Fibroblast of peridontal ligament (primary cell): ENCODE results near the gene HNRNPH1.
"Not testable (repeated sequence)": the region's sequence is repeated elsewhere in the genome, so short reads cannot be mapped to it uniquely, and the experiment has no call there.

ENCODE experiments used
- DNase-seq: peaks from one replicate; pipeline ENCODE4 v3.0.0-alpha.2; 2010; ENCODE audit errors: extremely low read depth

The HNRNPH1 gene

GRCh38 chr5:179623003-179623905 lies at the start of gene HNRNPH1:
Gene HNRNPH1 (minus strand): TSS chr5:179623671. CDS start chr5:179623133, 538 bp downstream.
- peak; percentile 99 for DNase-seq

GRCh38 chr5:179668391-179668790 lies 44.9 kb upstream of the HNRNPH1 start:
- DNase-seq, result peak; percentile 42

DNA sequence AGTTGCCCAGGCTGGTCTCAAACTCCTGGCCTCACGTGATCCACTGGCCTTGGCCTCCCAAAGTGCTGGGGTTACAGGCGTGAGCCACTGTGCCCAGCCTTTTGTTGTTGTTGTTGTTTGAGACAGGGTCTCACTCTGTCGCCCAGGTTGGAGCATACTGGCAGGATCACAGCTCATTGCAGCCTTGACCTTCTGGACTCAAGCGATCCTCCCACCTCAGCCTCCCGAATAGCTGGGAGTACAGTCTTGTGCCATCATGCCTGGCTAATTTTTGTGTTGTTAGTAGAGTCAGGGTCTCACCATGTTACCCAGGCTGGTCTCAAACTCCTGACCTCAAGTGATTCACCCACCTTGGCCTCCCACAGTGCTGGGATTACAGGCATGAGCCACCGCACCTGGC lies 38.2 kb upstream of the HNRNPH1 start:
- not testable (repeated sequence) for DNase-seq

DNA sequence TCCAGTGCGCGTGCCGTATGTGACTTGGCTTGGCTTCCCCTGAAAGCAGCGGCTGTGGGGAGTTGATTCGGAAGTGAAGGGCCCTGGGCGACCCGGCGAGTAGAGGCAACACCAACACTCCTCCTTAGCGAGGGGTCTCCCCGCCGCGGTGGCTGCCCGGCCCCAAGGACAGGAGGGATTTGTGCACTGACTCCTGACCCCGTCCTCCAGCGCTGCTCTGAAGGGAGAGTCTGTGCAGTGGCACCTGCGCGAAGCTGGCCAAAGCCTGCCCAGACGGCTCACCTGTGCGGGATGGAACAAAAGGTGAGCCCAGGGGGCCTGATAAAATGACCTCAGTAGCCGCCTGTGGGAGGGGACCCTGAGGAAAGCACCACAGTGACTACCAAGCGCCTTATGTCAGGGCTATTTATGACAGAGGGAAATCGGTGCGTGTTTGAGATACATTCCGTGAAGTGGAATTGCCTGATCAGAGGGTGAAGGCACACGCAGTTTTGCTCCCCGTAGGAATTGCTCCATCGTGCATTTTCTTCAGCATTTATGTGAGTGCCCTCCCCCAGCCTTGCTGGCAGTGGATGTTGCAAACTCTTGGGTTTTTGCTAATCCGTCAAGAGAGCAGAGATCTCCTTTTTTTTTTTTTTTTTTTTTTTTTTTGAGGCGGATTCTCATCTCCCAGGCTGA lies 34.8 kb upstream of the HNRNPH1 start:
- DNase-seq, result peak; percentile 58

- DNase-seq, result not testable (repeated sequence)
Measured at GRCh38 chr5:179657302-179658178, 34.1 kb upstream of the HNRNPH1 start.

DNA sequence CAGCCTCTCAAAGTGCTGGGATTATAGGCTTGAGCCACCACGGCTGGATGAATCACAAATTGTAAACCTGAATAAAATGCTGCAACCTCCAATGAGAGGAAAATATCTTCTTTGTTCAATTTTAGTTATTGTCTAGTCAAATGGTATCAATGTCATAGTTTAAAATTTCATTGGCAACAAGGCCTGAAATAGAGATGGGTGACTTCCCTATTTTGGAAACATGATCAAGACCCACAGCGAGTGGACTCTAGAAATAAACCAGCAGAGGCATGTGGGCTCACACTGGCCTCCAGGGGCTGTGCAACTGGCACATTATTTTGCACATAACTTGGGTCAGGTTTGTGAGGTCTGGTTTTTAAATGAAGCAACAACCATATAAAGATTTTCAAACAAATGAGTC lies 29.7 kb upstream of the HNRNPH1 start:
- not testable (repeated sequence) for DNase-seq

- not testable (repeated sequence) for DNase-seq
Measured at GRCh38 chr5:179650245-179650644, 26.8 kb upstream of the HNRNPH1 start.

DNA sequence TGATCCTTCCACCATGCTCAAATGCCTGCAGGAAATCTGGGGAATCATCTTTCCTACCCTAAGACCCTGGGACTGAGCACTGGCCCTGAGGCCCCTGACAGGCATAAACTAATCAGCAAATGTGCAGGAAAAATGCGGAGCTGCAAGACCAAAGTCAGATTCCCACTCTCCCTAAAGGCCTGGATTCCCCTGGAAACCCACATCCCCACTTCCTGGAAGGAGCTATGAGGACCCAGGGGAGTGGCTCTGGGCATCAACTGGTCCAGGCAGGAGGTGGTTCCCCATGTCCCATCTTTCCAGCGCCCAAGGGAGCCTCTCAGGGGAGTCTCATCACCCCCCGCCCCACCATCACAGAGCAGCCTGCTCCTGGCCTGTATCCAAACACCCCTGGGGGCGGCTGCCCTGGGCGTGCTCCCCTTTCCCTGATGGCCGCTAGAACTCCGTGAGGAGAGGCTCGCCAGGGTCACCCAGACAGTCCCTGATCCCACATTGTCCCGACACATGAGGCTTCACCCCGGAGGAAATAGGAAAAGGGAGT lies 25.8 kb upstream of the HNRNPH1 start:
- not testable (repeated sequence) for DNase-seq

DNA sequence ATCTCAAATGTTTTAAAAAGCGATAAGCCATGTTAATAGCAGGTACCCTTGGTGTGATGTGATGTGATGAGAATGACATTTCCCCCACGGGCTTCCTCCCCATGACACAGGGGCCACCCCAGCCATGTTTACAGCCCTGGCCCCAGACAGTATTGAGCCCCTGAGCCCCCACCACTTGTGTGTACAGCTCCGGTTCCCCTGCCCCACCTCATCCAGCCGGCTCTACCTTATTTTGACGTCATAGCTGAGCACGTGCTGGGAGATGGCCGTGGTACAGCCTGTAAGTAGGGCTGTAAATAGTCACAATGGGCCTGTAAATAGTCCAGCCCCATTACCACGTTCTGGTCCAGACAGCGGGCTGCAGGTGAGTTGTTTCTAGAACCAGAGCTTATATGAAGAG lies 24.9 kb upstream of the HNRNPH1 start:
- no peak for DNase-seq

- not testable (repeated sequence) for DNase-seq
Measured at GRCh38 chr5:179644766-179645165, 21.3 kb upstream of the HNRNPH1 start.

DNA sequence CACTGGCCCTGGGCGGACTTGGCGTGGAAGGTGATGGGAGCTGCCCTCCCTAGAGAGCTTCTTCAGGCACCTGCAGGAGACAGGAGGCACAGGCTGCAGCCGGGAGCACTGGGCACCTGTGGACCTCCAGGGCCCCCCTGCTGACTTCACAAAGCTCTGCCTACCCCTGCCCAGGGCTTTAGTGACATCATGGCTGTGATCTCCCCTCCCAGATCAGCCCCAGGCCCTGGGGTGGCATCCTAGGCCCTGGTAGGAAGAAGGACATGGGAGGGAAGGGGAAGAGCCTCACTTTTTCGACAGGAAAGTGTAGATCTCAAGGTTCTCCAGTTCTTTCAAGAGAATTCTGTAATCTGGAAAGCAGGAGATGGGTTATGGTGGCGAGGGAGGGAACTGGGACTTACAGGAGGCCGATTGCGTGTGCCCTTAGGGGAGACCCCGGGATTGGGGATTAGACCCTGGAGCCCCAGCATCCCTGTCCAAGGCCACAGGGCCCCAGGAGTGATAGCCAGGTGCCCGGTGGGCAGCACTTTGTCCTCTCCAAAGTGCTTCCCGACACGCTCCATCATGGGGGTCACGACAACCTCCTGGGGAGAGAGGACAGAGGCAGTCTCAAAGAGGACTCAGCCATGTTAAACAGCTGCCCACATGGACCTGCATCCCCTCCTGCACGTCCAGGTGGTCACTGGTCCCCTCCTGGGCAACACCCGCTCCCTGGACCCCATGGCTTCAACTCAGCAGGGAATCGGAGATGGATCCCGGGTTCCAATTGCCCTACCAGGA lies 19.9 kb upstream of the HNRNPH1 start:
- not testable (repeated sequence) for DNase-seq

GRCh38 chr5:179642626-179643025 lies 19.2 kb upstream of the HNRNPH1 start:
- not testable (repeated sequence) for DNase-seq

GRCh38 chr5:179641745-179642144 lies 18.3 kb upstream of the HNRNPH1 start:
- DNase-seq, result not testable (repeated sequence)

- DNase-seq, result not testable (repeated sequence)
Measured at GRCh38 chr5:179639296-179639695, 15.8 kb upstream of the HNRNPH1 start.

- DNase-seq, result not testable (repeated sequence)
Measured at GRCh38 chr5:179634370-179635172, 11.1 kb upstream of the HNRNPH1 start.

DNA sequence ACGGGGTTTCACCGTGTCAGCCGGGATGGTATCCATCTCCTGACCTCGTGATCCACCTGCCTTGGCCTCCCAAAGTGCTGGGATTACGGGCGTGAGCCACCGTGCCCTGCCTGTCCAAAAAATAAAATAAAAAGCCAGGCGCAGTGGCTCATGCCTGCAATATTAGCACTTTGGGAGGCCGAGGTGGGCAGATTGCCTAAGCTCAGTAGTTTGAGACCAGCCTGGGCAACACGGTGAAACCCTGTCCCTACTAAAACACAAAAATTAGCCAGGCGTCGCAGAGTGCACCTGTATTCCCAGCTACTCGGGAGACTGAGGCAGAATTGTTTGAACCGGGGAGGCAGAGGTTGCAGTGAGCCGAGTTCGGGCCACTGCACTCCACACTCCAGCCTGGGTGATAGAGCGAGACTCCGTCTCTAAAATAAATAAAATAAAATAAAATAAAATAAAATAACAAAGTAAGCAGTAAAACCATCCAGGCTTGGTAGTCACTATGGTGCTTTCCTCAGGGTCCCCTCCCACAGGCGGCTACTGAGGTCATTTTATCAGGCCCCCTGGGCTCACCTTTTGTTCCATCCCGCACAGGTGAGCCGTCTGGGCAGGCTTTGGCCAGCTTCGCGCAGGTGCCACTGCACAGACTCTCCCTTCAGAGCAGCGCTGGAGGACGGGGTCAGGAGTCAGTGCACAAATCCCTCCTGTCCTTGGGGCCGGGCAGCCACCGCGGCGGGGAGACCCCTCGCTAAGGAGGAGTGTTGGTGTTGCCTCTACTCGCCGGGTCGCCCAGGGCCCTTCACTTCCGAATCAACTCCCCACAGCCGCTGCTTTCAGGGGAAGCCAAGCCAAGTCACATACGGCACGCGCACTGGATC lies 10.3 kb upstream of the HNRNPH1 start:
- DNase-seq, result not testable (repeated sequence)

- DNase-seq, result no peak
Measured at GRCh38 chr5:179624841-179625271, 1.4 kb upstream of the HNRNPH1 start.

GRCh38 chr5:179623906-179624741 lies 653 bp upstream of the HNRNPH1 start:
- DNase-seq, result peak; percentile 85
